IPS DF 6.9 (cell line): ENCODE measurements around the gene GPR155.

Source experiments
- DNase-seq: peaks from one replicate; pipeline ENCODE4 v3.0.0-alpha.2; 2013; ENCODE audit warnings: low read depth, low spot score
- H3K27ac ChIP-seq: one replicate; pipeline ENCODE4 v1.5.1; 2013; ENCODE audit warnings: low read length, control low read depth
- H3K27me3 ChIP-seq: 2 replicates; pipeline ENCODE4 v1.6.1; 2013; ENCODE audit warnings: mild to moderate bottlenecking, low read length; ENCODE audit not compliant: control insufficient read depth, insufficient read depth
- H3K36me3 ChIP-seq: 2 replicates; pipeline ENCODE4 v1.6.1; 2013; ENCODE audit warnings: low read length; ENCODE audit not compliant: control insufficient read depth, insufficient read depth
- H3K4me1 ChIP-seq: 2 replicates; pipeline ENCODE4 v1.6.1; 2013; ENCODE audit warnings: low read length; ENCODE audit not compliant: control insufficient read depth, insufficient read depth
- H3K4me3 ChIP-seq: 2 replicates; pipeline ENCODE4 v1.5.1; 2013; ENCODE audit warnings: mild to moderate bottlenecking, low read length
- H3K9me3 ChIP-seq: 2 replicates; pipeline ENCODE4 v1.6.1; 2013; ENCODE audit warnings: low read length, inconsistent platforms; ENCODE audit not compliant: control insufficient read depth, insufficient read depth
- WGBS: extraction: QIAGEN DNeasy Blood & Tissue Kit; methylation state at CpG from one replicate; pipeline ENCODE4 v1.1.7; 2013; ENCODE audit warnings: mixed read lengths, missing lambda C conversion rate; ENCODE audit not compliant: insufficient read length, insufficient coverage; 5-methylcytosine and 5-hydroxymethylcytosine counted together

The GPR155 gene

DNA sequence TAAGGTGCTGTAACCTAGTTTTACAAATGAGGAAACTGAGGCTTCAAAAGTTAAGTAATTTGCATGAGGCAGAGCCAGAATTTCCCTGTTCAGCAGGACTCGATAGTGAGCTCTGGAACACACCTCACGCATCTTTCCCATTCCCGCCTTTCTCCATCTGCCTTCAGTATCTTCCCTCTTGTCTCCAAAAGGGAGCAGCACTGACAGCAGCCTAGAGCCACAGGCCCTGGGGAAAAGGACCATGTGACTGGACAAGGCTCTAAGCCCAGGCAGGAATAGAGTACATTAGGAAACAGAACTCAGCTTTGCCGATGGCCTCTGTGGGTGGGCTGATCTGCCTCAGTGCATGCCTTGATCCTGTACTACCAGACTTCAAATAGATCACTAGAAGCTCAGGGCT lies 21.5 kb downstream of the GPR155 start:
- no peaks in the 10 kb centered on the region for H3K9me3 ChIP-seq
- no peak overlapping the region for H3K4me3 ChIP-seq
- H3K36me3 ChIP-seq, result no peaks in the 10 kb centered on the region
- no peak for DNase-seq
- H3K27ac ChIP-seq, result no peak overlapping the region
- no peaks in the 10 kb centered on the region for H3K4me1 ChIP-seq
- WGBS, result no CpG with 5 or more reads among the region's 4 CpGs
- no peaks in the 10 kb centered on the region for H3K27me3 ChIP-seq

DNA sequence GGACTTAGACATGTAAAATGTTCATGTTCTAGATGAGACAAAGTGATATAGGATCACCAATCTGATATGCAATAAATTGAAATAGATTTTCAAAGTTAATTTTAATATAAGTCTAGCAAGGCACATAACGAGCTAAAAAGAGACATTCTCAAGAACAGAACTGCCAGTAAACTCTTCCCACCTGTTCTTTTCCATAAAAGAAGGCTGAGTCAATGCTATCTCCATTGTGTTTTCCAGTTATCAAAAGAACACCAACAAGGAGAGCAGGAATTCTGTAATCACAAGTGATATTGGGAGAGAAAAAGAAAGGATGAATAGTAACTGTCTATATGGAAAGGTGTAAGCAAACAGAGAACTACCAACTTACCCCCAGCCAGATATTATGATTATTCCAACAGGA lies 25.6 kb downstream of the GPR155 start:
- Histone ChIP-seq H3K4me3 (no peak overlapping the region), H3K27me3 (no peaks in the 10 kb centered on the region), H3K9me3 (no peaks in the 10 kb centered on the region), H3K4me1 (no peaks in the 10 kb centered on the region), H3K27ac (no peak overlapping the region), H3K36me3 (no peaks in the 10 kb centered on the region)
- no CpG with 5 or more reads among the region's 1 CpG for WGBS
- no peak for DNase-seq

DNA sequence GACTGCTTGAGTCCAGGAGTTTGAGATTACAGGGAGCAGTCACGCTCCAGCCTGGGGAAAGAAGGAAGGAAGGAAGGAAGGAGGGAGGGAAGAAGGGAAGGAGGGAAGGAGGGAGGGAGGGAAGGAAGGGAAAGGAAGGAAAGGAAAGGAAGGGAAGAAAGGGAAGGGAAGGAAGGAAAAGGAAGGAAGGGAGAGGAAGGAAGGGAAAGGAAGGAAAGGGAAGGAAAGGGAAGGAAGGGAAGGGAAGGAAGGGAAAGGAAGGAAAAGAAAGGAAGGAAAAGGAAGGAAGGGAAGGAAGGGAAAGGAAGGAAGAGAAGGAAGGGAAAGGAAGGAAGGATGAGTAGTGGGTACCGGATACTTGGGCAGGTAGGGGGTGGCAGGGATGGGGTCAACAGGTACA lies 32.3 kb downstream of the GPR155 start:
- Histone ChIP-seq H3K27ac (no peak overlapping the region), H3K27me3 (no peaks in the 10 kb centered on the region), H3K9me3 (no peaks in the 10 kb centered on the region), H3K4me1 (no peaks in the 10 kb centered on the region), H3K4me3 (no peak overlapping the region), H3K36me3 (no peaks in the 10 kb centered on the region)
- WGBS, result no CpG with 5 or more reads among the region's 2 CpGs
- no peak for DNase-seq

DNA sequence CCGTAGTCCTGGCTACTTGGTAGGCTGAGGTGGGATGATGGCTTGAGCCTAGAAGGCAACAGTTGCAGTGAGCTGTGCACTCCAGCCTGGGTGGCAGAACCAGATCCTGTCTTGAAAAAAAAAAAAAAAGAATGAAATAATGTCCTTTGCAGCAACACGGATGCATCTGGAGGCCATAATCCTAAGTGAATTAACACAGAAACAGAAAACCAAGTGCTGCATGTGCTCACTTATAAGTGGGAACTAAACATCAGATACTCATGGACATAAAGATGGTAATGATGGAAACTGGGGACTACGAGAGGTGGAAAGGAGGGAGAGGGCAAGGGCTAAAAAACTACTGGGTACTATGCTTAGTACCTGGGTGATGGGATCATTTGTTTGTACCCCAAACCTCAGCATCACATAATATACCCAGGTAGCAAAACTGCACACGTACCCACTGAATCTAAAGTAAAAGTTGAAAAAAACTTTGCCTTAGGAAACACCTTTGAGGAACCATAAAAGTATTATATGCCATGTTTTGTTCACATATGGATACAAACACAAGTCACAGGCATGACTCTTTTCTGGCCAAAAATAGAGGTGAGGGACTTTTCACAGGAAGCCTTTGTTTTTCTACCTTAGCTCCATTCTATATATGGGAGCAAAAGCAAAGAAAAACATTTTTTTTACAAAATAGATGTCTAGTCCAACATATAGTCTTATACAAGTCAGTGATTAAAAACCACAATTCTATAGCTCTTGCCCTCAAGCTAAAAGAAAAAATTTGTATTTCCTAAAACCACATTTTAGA lies 36.6 kb downstream of the GPR155 start:
- WGBS, result no CpG with 5 or more reads among the region's 4 CpGs
- Histone ChIP-seq H3K9me3 (no peaks in the 10 kb centered on the region), H3K4me3 (no peak overlapping the region), H3K4me1 (no peaks in the 10 kb centered on the region), H3K36me3 (no peaks in the 10 kb centered on the region), H3K27me3 (no peaks in the 10 kb centered on the region), H3K27ac (no peak overlapping the region)
- DNase-seq, result no peak

DNA sequence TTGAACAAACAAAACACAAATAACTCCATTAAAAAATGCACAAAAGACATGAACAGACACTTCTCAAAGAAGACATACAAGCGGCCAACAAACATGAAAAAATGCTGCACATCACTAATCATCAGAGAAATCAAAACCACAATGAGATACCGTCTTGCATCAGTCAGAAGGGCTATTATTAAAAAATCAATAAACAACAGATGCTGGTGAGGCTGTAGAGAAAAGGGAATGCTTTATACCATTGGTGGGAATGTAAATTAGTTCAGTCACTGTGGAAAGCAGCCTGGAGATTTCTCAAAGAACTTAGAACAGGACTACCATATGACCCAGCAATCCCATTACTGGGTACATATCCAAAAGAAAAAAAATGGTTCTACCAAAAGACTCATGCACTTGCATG lies 37.8 kb downstream of the GPR155 start:
- H3K4me3 ChIP-seq, result no peak overlapping the region
- no CpG with 5 or more reads among the region's 2 CpGs for WGBS
- H3K27ac ChIP-seq, result no peak overlapping the region
- no peak for DNase-seq
- H3K27me3 ChIP-seq, result no peaks in the 10 kb centered on the region
- no peaks in the 10 kb centered on the region for H3K36me3 ChIP-seq
- H3K4me1 ChIP-seq, result no peaks in the 10 kb centered on the region
- H3K9me3 ChIP-seq, result no peaks in the 10 kb centered on the region

DNA sequence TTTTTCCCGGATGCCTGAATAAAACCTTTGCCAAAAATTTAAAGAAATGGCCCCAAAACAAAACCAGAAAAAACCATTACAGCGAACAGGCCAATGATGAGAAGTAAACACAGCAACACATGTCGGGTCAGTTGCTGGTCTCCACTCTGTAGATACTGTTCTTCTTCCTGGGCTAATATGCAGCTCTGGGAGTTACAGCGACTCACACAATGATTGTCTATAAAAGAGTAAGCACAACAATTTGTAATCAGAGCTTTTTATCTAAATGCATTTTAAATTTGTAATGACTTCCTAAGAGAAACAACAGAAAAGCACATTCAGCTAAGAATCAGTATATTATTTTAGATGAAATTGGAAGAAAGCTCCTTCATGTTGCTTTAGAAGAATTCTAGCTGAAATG lies 40.3 kb downstream of the GPR155 start:
- WGBS, result no CpG with 5 or more reads among the region's 4 CpGs
- H3K9me3 ChIP-seq, result no peaks in the 10 kb centered on the region
- no peaks in the 10 kb centered on the region for H3K27me3 ChIP-seq
- H3K4me1 ChIP-seq, result no peaks in the 10 kb centered on the region; the same call in 1 of the 2 replicates
- DNase-seq, result no peak
- H3K27ac ChIP-seq, result no peak overlapping the region
- H3K4me3 ChIP-seq, result no peak overlapping the region
- no peaks in the 10 kb centered on the region for H3K36me3 ChIP-seq

DNA sequence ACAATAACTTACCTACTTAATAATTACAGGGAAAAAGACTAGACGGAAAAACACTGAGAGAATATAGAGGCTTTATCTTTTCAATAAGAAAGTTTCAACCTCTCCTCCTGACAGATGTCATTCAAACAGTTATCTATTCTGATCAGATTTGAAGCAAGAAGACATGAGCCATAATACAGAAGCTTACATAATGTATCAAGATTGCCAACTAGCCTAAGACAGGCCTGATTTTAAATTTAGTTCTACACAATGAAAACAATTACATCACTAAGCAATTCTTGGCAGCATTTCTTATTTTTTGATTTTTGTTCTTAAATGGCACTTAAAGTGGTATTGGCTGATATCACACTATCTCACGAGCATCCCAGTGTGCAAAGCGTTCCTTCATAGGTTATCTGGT lies 41.6 kb downstream of the GPR155 start:
- Histone ChIP-seq H3K36me3 (no peaks in the 10 kb centered on the region), H3K27ac (no peak overlapping the region), H3K27me3 (no peaks in the 10 kb centered on the region), H3K4me3 (no peak overlapping the region), H3K4me1 (no peaks in the 10 kb centered on the region; the same call in 1 of the 2 replicates), H3K9me3 (no peaks in the 10 kb centered on the region)
- WGBS, result no CpG with 5 or more reads among the region's 3 CpGs
- DNase-seq, result no peak

DNA sequence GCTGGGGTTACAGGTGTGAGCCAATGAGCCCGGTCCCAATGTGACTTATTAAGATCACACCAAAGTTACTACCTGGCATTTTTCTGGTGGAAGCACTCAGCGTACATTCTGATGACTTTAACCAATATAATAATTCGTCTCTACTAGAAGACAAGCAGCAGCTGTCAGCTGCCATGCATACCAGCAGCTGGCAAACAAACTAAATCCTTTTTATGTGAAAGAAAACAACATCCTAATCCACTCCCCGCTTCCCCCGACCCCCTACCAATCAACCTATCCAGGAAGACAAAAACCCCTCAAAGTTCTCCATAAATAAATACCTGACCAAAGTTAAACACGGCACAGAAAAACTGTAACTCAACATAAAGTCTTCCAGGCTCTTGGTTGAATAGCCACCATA lies 42.1 kb downstream of the GPR155 start:
- Histone ChIP-seq H3K9me3 (no peaks in the 10 kb centered on the region), H3K4me1 (no peaks in the 10 kb centered on the region; the same call in 1 of the 2 replicates), H3K27me3 (no peaks in the 10 kb centered on the region), H3K4me3 (no peak overlapping the region), H3K27ac (no peak overlapping the region), H3K36me3 (no peaks in the 10 kb centered on the region)
- 100% methylated on average over 2 of the region's 6 CpGs for WGBS
- DNase-seq, result no peak

DNA sequence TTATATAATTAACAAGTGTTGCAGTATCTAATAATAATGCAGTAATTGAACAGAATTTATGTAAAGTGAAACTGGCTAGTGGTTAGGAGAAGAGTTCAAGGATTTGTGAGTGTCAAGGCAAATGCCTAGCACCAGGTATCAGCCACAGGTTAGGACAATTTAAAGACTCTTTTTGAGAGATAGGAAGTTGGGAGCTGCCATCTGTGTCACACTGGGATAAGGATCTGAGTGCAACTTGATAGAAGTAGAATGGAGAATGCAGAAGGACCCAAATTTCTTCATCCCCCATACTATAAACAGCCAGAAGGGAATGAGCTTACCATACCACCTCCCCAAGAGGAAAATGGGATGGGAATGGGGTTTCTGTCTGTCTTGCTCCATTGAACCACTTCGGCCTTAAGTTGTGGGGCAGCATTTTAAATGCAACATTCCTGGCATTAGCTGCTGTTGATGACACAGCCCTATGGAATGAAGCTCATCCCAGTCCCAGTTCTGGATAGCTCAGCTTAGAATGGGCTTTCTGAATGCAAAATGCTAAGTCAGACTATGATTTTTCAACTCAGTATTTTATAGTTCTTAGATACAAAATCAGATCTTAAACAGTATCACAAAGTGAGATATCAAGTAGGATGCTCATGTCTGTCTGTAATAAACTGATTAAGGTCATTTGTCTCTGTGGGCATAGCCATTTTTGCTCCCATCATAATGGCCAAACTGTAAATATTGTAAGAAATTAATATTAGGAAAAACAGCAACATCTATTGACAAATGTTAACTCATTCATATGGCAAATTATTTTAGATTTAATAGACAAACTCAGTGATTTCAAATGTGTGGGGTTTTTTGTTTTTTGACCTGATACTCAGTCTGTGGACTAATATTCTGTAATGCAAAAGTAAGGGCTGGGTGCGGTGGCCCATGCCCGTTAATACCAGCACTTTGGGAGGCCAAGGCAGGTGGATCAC lies 44.0 kb downstream of the GPR155 start:
- DNase-seq, result no peak
- H3K4me3 ChIP-seq, result no peak overlapping the region
- no peak overlapping the region for H3K27ac ChIP-seq
- H3K9me3 ChIP-seq, result no peaks in the 10 kb centered on the region
- no peaks in the 10 kb centered on the region for H3K36me3 ChIP-seq
- H3K27me3 ChIP-seq, result no peaks in the 10 kb centered on the region
- no CpG with 5 or more reads among the region's 3 CpGs for WGBS
- H3K4me1 ChIP-seq, result no peaks in the 10 kb centered on the region; the same call in 1 of the 2 replicates

DNA sequence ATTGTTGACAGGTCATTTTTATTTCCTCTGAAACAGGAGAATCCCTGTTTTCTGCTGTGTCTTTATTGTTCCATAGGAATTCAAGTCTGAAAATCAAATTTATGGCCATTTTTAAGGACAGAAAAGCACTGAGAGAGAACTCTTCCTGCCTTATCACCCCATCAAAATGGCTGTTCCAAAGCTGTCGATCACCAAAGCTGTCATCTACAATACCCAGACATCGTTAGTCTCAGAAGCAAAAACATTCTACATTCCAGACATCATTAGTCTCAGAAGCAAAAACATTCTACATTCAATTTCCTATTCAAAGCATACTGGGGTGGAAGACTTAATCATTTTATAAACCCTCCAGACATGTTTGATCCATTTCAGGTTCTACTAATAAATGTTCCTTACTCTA lies 46.9 kb downstream of the GPR155 start:
- WGBS, result no CpG with 5 or more reads among the region's 2 CpGs
- no peak overlapping the region for H3K27ac ChIP-seq
- H3K9me3 ChIP-seq, result no peaks in the 10 kb centered on the region

More for the DNA sequence above, 46.9 kb downstream of the GPR155 start:
- Histone ChIP-seq H3K4me1 (no peaks in the 10 kb centered on the region; the same call in 1 of the 2 replicates), H3K27me3 (no peaks in the 10 kb centered on the region), H3K4me3 (no peak overlapping the region), H3K36me3 (no peaks in the 10 kb centered on the region)
- DNase-seq, result no peak
